HG03354 (cell line): ENCODE data around the gene BMPR1A.
"Not testable (repeated sequence)": the region's sequence is repeated elsewhere in the genome, so short reads cannot be mapped to it uniquely, and the experiment has no call there.

Experiments
- ATAC-seq: cut with Tn5 transposase; IDR thresholded peaks from one replicate; pipeline ENCODE4 v1.9.1; 2021; ENCODE audit warnings: mild to moderate bottlenecking; ENCODE audit not compliant: unreplicated experiment, poor library complexity, severe bottlenecking

BMPR1A gene

GRCh38 chr10:86865011-86865811 is 108.8 kb downstream of the BMPR1A start:
- ATAC-seq: not testable (repeated sequence)

- no peak for ATAC-seq
These were observed 110.7 kb downstream of the BMPR1A start for GRCh38 chr10:86867149-86867548.

- no peak for ATAC-seq
These were observed 111.9 kb downstream of the BMPR1A start for GRCh38 chr10:86868353-86868752.

- ATAC-seq: no peak
These were observed 114.3 kb downstream of the BMPR1A start for GRCh38 chr10:86870679-86871078.

- no peak for ATAC-seq
These were observed 115.3 kb downstream of the BMPR1A start for GRCh38 chr10:86871563-86872183.

GRCh38 chr10:86872757-86873156 is 116.3 kb downstream of the BMPR1A start:
- no peak for ATAC-seq

DNA sequence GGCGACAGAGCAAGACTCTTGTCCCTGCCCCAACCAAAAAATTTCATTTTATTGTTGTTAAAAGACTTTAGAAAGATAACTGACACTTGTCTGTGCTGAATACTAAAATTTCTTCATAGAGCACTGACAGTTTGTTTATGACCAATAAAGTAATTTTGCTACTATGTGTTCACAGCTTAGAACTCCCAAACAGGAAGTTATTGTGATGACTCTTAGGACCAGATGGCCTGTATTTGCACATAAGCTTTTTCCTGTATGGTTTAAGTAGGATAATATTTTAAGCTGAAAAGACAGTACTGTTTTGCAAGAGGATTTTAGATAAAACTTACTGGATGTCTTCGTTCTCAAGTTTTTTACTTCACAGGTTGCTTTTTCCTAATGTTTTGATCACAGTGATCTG is 120.3 kb downstream of the BMPR1A start:
- ATAC-seq: no peak

- ATAC-seq: peak; percentile 78
These were observed 122.7 kb downstream of the BMPR1A start for GRCh38 chr10:86878983-86879713.

DNA sequence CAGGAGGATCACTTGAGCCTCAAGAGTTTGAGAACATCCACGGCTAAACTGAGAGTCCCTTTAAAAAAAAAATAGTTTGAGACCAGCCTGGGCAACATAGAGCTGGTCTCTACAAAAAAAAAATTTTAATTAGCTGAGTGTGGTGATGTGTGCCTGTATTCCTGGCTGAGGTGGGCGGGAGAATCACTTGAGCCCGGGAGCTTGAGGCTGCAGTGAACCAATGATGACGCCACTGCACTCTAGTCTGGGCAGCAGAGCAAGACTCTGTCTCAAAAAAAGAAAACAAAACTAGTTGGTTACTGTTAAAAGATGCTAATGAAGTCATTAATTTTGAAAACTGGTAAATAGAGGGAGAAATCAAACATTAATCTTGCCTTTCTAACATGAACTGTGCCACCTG is 124.6 kb downstream of the BMPR1A start:
- no peak for ATAC-seq

DNA sequence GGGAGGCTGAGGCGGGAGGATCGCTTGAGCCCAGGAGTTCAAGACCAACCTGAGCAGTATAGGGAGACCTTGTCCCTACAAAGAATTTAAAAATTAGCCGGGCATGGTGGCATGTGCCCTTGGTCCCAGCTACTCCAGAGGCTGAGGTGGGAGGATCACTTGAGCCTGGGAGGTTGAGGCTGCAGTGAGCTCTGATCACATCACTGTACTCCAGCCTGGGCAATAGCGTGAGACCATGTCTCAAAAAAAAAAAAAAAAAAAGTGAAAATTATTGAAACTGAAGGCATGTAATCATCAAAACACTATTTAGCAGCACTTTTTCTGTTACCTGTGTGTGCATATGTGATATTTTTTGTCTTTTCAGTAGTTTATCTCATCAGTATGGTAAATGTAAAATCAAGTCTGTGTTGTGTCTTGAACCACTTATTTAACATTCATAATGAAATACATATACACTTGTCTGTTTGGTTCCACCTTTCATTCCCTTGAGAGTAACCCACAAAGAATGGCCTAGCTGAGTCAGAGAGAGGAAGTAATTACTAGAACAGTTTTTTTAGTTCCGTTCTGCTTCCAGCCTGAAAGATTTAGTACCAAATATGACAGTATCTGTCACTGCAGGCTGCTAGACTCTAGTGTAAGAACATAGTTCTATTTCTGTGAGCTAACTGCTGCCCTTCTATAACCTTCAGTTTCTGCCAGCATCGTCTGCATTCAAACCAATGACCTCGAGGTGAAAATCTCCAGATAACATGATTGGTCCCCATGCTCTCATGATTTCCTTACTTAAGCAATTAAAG is 132.4 kb downstream of the BMPR1A start:
- peak; percentile 98 for ATAC-seq

- ATAC-seq: no peak
These were observed 133.6 kb downstream of the BMPR1A start for GRCh38 chr10:86889997-86890396.

GRCh38 chr10:86898511-86898910 is 142.1 kb downstream of the BMPR1A start:
- ATAC-seq: no peak

DNA sequence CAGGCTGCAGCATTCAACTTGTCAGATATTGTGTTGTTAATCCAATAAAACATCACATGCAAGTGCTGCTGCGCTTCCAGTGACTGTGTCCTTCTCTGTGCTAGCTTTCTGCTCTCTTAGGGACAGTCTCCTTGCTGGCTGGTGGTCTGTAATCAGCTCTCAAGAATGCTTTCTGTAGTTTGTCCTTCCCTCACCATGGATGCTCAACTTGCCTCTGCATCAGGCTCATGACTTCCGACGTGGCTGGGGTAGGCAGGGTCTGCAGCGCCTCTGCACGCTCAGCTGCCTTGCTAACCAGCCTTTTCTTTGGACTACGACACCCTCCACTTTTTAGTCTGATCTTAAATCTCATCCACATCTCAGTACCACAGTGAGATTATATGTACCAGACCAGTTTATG is 142.7 kb downstream of the BMPR1A start:
- no peak for ATAC-seq

GRCh38 chr10:86899670-86900276 is 143.4 kb downstream of the BMPR1A start:
- no peak for ATAC-seq

DNA sequence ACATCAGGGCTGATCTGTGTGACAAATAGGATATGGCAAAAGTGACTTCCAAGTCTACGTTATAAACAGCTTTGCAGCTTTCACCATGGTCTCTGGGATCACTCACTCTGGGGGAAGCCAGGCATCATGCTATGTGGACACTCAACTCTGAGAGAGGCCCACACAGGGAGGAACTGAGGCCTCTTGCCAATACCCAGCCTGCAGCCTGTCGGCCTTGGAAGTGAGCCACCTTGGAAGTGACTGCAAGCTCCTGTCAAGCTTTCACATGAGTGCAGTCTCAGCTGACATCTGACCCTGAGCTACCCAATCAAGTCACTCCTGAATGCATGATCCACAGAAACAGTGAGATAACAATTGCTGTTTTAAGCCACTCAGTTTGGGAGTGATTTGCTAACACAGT is 144.5 kb downstream of the BMPR1A start:
- no peak for ATAC-seq

GRCh38 chr10:86904600-86904999 is 148.2 kb downstream of the BMPR1A start:
- ATAC-seq: no peak

GRCh38 chr10:86905429-86905828 is 149.0 kb downstream of the BMPR1A start:
- ATAC-seq: no peak

- no peak for ATAC-seq
These were observed 158.3 kb downstream of the BMPR1A start for GRCh38 chr10:86914734-86915133.

GRCh38 chr10:86918022-86918471 is 161.6 kb downstream of the BMPR1A start:
- ATAC-seq: no peak
